Thoracic aorta endothelial cell (primary cell): ENCODE data around the gene EPHA7. TPM values are rescaled to one million over a fixed set of nuclear protein-coding genes. Genes with fewer than 3 reads are reported as not detected.

Experiments used
- total RNA-seq: library from RNA; depleted of rRNA; stranded (reverse); fragments of >200 nt; gene quantifications from 2 replicates; pipeline ENCODE4 v1.2.3, GENCODE V29; 2012

EPHA7 gene
- total RNA-seq: 0.40 and 0.50 TPM in 2 replicates

DNA sequence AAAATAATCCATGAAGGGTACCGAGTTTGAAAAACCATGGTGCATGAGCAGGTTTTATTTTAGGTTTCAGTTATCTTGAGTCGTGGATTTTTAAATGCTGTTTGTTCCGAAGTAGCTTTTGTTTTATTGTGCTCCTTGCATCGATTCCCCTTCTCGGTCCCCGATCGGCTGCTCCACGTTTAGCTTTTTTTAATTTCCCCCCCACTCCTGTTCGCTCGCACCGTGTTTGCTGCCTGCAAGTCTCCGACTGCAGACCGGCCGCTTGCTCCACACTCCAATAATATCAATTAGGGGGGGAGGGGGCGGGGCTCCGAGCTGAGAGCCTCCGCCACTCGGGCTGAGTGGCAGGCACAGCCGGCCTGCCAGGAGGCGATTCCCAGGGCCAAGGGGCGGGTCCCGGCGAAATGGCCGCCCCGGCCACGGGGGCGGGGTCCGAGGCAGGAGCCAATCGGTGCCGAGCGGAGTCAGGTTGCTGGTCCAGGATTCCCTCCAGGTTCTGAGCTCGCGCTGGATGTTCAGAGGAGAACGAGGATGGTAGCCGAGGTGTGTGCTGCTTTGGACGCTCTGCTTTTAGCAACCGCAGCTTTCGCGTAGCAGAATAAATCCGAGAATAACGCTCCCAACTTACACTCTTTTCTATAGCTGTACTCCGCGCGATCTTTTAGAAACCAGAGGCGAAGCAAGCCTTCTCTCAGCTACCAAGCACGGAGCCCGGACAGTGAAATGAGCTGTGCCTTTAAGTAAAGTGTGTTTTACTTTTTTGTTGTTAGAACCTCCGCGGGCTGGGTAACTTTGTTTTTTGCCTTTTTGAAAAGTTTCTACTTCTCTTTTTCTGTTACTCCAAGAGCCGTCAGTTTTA, at the start of gene EPHA7:
TSS of gene EPHA7 (minus strand) at position 256 of the 859 bp plus-strand sequence. CDS start at position 38, 218 bp downstream.

